HG02938 (cell line): Measurements from ENCODE around the gene PTPRN2.

ENCODE experiments used
- ATAC-seq: cut with Tn5 transposase; IDR thresholded peaks from one replicate; pipeline ENCODE4 v1.9.1; 2021; ENCODE audit warnings: mild to moderate bottlenecking, moderate library complexity; ENCODE audit not compliant: unreplicated experiment

PTPRN2 gene

GRCh38 chr7:158557441-158557755 is 30.2 kb downstream of the PTPRN2 start:
- ATAC-seq = no peak

- no peak for ATAC-seq
Observed at GRCh38 chr7:158556721-158557440, 30.7 kb downstream of the PTPRN2 start.

GRCh38 chr7:158555034-158555520 is 32.5 kb downstream of the PTPRN2 start:
- ATAC-seq = no peak

- ATAC-seq = no peak
Observed at GRCh38 chr7:158550886-158551452, 36.7 kb downstream of the PTPRN2 start.

- no peak for ATAC-seq
Observed at GRCh38 chr7:158550394-158550700, 37.3 kb downstream of the PTPRN2 start.

GRCh38 chr7:158549616-158550393 is 37.8 kb downstream of the PTPRN2 start:
- no peak for ATAC-seq

GRCh38 chr7:158549176-158549615 is 38.4 kb downstream of the PTPRN2 start:
- no peak for ATAC-seq

- ATAC-seq = no peak
Observed at GRCh38 chr7:158548726-158549125, 38.9 kb downstream of the PTPRN2 start.

GRCh38 chr7:158547817-158548216 is 39.8 kb downstream of the PTPRN2 start:
- no peak for ATAC-seq

- no peak for ATAC-seq
Observed at GRCh38 chr7:158546626-158547025, 41.0 kb downstream of the PTPRN2 start.

- no peak for ATAC-seq
Observed at GRCh38 chr7:158546214-158546613, 41.4 kb downstream of the PTPRN2 start.

- ATAC-seq = no peak
Observed at GRCh38 chr7:158544708-158545107, 42.9 kb downstream of the PTPRN2 start.

GRCh38 chr7:158543840-158544239 is 43.8 kb downstream of the PTPRN2 start:
- ATAC-seq = no peak

- ATAC-seq = no peak
Observed at GRCh38 chr7:158542651-158543566, 44.7 kb downstream of the PTPRN2 start.

- no peak for ATAC-seq
Observed at GRCh38 chr7:158541346-158542010, 46.1 kb downstream of the PTPRN2 start.

- ATAC-seq = no peak
Observed at GRCh38 chr7:158539711-158540146, 47.9 kb downstream of the PTPRN2 start.

- ATAC-seq = no peak
Observed at GRCh38 chr7:158538156-158538946, 49.3 kb downstream of the PTPRN2 start.

GRCh38 chr7:158537516-158537882 is 50.1 kb downstream of the PTPRN2 start:
- ATAC-seq = no peak

- ATAC-seq = no peak
Observed at GRCh38 chr7:158536871-158537515, 50.6 kb downstream of the PTPRN2 start.
